GM12874 (cell line): Measurements from ENCODE around the gene HMCN2.

Source experiments
- TF ChIP-seq, protein P1 (sequence below): IDR thresholded peaks from 2 replicates; pipeline ENCODE4 v1.5.1; 2011; ENCODE audit warnings: low read depth, mild to moderate bottlenecking, control low read depth, low read length, moderate library complexity; ENCODE audit not compliant: insufficient read depth

Gene HMCN2

GRCh38 chr9:130309689-130310455 lies 44.3 kb downstream of the HMCN2 start:
- TF ChIP-seq, protein P1, sequence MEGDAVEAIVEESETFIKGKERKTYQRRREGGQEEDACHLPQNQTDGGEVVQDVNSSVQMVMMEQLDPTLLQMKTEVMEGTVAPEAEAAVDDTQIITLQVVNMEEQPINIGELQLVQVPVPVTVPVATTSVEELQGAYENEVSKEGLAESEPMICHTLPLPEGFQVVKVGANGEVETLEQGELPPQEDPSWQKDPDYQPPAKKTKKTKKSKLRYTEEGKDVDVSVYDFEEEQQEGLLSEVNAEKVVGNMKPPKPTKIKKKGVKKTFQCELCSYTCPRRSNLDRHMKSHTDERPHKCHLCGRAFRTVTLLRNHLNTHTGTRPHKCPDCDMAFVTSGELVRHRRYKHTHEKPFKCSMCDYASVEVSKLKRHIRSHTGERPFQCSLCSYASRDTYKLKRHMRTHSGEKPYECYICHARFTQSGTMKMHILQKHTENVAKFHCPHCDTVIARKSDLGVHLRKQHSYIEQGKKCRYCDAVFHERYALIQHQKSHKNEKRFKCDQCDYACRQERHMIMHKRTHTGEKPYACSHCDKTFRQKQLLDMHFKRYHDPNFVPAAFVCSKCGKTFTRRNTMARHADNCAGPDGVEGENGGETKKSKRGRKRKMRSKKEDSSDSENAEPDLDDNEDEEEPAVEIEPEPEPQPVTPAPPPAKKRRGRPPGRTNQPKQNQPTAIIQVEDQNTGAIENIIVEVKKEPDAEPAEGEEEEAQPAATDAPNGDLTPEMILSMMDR = no peak

DNA sequence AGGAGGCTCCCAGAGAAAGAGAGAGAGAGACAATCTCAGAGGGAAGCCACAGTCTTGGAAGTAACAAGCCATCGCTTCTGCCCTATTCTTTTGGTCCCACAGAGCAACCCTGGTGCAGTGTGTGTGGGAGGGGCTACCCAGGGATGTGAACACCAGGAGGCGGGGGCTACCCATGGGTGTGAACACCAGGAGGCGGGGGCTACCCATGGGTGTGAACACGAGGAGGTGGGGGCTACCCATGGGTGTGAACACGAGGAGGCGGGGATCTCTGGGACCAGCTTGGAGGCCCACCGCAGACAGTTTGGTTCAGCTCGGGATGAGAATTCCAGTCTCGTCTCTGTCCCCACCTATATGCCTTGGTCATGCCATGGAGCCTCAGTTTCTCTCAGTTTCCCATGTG lies 44.9 kb downstream of the HMCN2 start:
- TF ChIP-seq, protein P1 = no peak

- TF ChIP-seq, protein P1 = no peak
Measured at GRCh38 chr9:130311003-130311402, 45.4 kb downstream of the HMCN2 start.

- TF ChIP-seq, protein P1 = no peak
Measured at GRCh38 chr9:130311408-130312140, 46.0 kb downstream of the HMCN2 start.

DNA sequence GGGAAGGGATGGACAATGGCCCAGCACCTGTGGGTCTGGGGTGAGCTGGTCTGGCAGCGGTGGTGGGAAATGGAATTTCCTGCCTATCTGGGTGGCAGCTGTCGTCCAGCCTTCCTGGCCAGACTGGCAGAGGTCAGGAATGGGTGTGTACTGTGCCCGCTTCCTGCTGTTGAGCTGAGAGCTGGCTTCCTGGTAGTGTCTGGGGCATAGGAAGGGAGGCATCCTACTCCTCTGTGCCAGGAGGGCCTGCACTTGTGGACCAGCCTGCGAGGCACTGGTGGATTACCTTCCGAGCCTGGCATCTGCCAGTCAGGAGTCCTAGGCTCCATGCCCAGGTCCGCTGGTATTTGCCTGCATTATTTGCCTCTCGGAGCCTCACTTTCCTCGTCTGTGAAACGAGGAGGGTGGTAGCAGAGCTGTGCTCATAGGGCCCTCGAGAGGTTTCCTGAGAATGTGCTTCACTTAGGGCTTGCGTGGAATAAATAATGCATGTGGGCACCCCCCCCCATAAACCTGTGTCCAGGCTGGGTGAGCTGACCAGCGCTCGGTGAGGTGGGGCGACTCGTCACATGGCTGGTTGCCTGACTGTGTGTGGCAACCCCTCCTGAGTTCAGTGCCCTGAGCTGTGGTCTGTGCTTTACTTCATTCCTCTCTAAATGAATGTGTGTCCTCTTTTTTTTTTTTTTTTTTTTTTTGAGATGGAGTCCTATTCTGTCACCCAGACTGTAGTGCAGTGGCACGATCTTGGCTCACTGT lies 47.7 kb downstream of the HMCN2 start:
- TF ChIP-seq, protein P1 = no peak

DNA sequence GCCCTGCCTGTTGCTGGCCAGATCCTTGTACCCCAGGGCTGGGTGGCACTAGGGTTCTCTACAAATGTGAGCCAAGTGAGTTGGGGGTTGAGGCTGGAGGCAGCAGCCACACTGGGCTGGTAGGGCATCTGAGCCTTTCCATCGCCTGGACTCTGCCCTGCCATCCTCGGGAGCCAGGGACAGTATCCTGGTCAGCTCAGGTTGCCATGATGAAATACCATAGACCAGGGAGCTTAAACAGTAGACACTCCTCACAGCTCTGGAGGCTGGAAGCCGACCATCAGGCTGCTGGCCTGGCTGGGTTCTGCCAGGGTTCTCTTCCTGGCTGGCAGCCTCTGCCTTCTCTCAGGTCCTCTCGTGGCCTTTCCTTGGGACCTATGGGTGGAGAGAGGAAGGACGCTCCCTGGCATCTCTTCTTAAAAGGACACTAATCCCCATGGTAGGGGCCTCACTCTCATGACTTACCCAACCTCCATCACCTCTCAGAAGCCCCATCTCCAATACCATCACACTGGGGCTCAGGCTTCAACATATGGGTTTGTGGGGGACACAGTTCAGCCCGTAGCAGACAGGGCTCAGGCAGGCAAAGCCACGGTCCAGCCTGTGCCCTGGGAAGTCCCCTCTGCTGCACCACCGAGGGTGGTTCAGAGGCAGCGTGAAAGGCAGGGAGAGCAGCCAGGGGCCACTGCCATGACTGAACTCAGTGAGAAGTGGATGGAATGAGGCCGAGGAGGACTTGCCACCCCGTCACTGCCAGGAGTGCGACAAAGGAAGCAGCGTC lies 50.1 kb downstream of the HMCN2 start:
- TF ChIP-seq, protein P1 = no peak
